H1 (cell line): ENCODE results near the gene PML. TPM values are rescaled to one million over a fixed set of nuclear protein-coding genes. Genes with fewer than 3 reads are reported as not detected.

Source experiments
- CTCF ChIA-PET: fragments of 300-600 bp; sonication (Branson Sonifier 250); formaldehyde crosslinking; loops from one replicate; lab custom pipeline; 2021; ENCODE audit not compliant: partially characterized antibody; lab: Charles Lee
- POLR2A ChIA-PET: fragments of 300-600 bp; sonication (Branson Sonifier 250); formaldehyde crosslinking; loops from one replicate; lab custom pipeline; 2021; ENCODE audit warnings: inconsistent platforms; ENCODE audit not compliant: partially characterized antibody; lab: Charles Lee
- DNase-seq, 2 experiments: peaks; one replicate each; pipeline versions ENCODE4 v3.0.0 to v3.0.0-alpha.2; 2010 to 2022; ENCODE audit warnings: low spot score in 2 of 2, low read depth in 1 of 2, mixed read lengths in 1 of 2
- FAIRE-seq: peaks from 2 replicates; lab custom pipeline; 2011; peaks lifted over from hg19 to GRCh38; lab: Jason Lieb, UNC
- H2AFZ ChIP-seq: 2 replicates; pipeline ENCODE4 v1.8.1; 2012; ENCODE audit warnings: low read length, inconsistent platforms
- H2AK5ac ChIP-seq: 2 replicates; pipeline ENCODE4 v1.6.1; 2013; ENCODE audit warnings: low read depth, low read length
- H2BK120ac ChIP-seq: replicated peaks from 2 replicates; pipeline ENCODE3; 2013; ENCODE audit warnings: low read depth, low read length, inconsistent platforms
- H2BK12ac ChIP-seq: 2 replicates; pipeline ENCODE4 v1.6.1; 2013; ENCODE audit warnings: low read depth, low read length
- H2BK15ac ChIP-seq: 2 replicates; pipeline ENCODE4 v1.6.1; 2013; ENCODE audit warnings: low read length
- H2BK20ac ChIP-seq: 2 replicates; pipeline ENCODE4 v1.6.1; 2013; ENCODE audit warnings: low read length
- H2BK5ac ChIP-seq: 2 replicates; pipeline ENCODE4 v1.6.1; 2013; ENCODE audit warnings: low read depth, low read length
- H3K14ac ChIP-seq: 2 replicates; pipeline ENCODE4 v1.6.1; 2013; ENCODE audit warnings: inconsistent platforms; ENCODE audit not compliant: insufficient read length
- H3K18ac ChIP-seq: 2 replicates; pipeline ENCODE4 v1.6.1; 2013; ENCODE audit warnings: low read length; ENCODE audit errors: extremely low read depth
- H3K23ac ChIP-seq: 2 replicates; pipeline ENCODE4 v1.6.1; 2013; ENCODE audit warnings: inconsistent platforms; ENCODE audit not compliant: insufficient read length
- H3K23me2 ChIP-seq: 2 replicates; pipeline ENCODE4 v1.6.1; 2013; ENCODE audit warnings: low read depth, low read length
- H3K27ac ChIP-seq: 2 replicates; pipeline ENCODE4 v1.6.1; 2011; ENCODE audit warnings: low read depth, low read length, inconsistent platforms
- H3K27me3 ChIP-seq, 4 experiments: replicated peaks in 1 of 4; 1 replicate in 1 of 4; 2 replicates in 3 of 4; pipeline versions ENCODE4 v1.6.1 to v1.8.1; 2011 to 2013; ENCODE audit warnings: low read length in 3 of 4, mild to moderate bottlenecking in 3 of 4, inconsistent platforms in 2 of 4, mixed read lengths in 2 of 4, moderate library complexity in 1 of 4; ENCODE audit not compliant: control insufficient read depth in 3 of 4, insufficient read depth in 3 of 4; ENCODE audit errors: extremely low read depth in 1 of 4
- H3K36me3 ChIP-seq, 4 experiments: 2 replicates each; pipeline versions ENCODE4 v1.6.1 to v1.8.1; 2011 to 2013; ENCODE audit warnings: mild to moderate bottlenecking in 4 of 4, low read length in 3 of 4, moderate library complexity in 2 of 4, control low read depth in 1 of 4, inconsistent platforms in 1 of 4; ENCODE audit not compliant: insufficient read depth in 4 of 4, control insufficient read depth in 2 of 4
- H3K4ac ChIP-seq: replicated peaks from 2 replicates; pipeline ENCODE3; 2013; ENCODE audit warnings: low read length, low read depth, mixed read lengths, inconsistent platforms; ENCODE audit not compliant: insufficient read length
- H3K4me1 ChIP-seq, 4 experiments: replicated peaks in 1 of 4; 1 replicate in 1 of 4; 2 replicates in 3 of 4; pipeline versions ENCODE4 v1.6.1 to v1.8.1; 2011 to 2013; ENCODE audit warnings: low read length in 3 of 4, inconsistent platforms in 2 of 4, mixed read lengths in 1 of 4; ENCODE audit not compliant: insufficient read depth in 4 of 4, control insufficient read depth in 3 of 4
- H3K4me2 ChIP-seq, 2 experiments: 2 replicates each; pipeline versions ENCODE4 v1.6.1 to v1.8.1; 2011 to 2013; ENCODE audit warnings: low read depth in 2 of 2, low read length in 2 of 2, control low read depth in 1 of 2, inconsistent platforms in 1 of 2, mild to moderate bottlenecking in 1 of 2; ENCODE audit not compliant: insufficient read depth in 1 of 2
- H3K4me3 ChIP-seq, 4 experiments: fragments of 200-600, 300-600 bp in 1 of 4; sonication (generic), shearing (Covaris generic), sonication (Bioruptor Twin) in 1 of 4; 2 replicates each; pipeline versions ENCODE4 v1.5.1 to v1.8.1; 2011 to 2016; ENCODE audit warnings: low read length in 4 of 4, low read depth in 3 of 4, control low read depth in 2 of 4, inconsistent platforms in 2 of 4, mild to moderate bottlenecking in 2 of 4, mixed read lengths in 1 of 4, moderate library complexity in 1 of 4; ENCODE audit not compliant: insufficient read depth in 2 of 4; ENCODE audit errors: extremely low read depth in 1 of 4
- H3K56ac ChIP-seq: replicated peaks from 2 replicates; pipeline ENCODE3; 2013; ENCODE audit warnings: low read depth, mild to moderate bottlenecking, mixed read lengths, low read length, inconsistent platforms; ENCODE audit not compliant: insufficient read length
- H3K79me1 ChIP-seq: 2 replicates; pipeline ENCODE4 v1.6.1; 2013; ENCODE audit warnings: low read depth, low read length, control low read depth
- H3K79me2 ChIP-seq, 2 experiments: 2 replicates each; pipeline versions ENCODE4 v1.6.1 to v1.8.1; 2012 to 2013; ENCODE audit warnings: low read length in 2 of 2, mild to moderate bottlenecking in 2 of 2, inconsistent platforms in 1 of 2; ENCODE audit not compliant: insufficient read depth in 2 of 2, control insufficient read depth in 1 of 2
- H3K9ac ChIP-seq, 4 experiments: replicated peaks in 1 of 4; 1 replicate in 1 of 4; 2 replicates in 3 of 4; pipeline versions ENCODE4 v1.6.1 to v1.8.1; 2011 to 2013; ENCODE audit warnings: low read depth in 3 of 4, low read length in 3 of 4, control low read depth in 2 of 4, mild to moderate bottlenecking in 2 of 4, moderate library complexity in 2 of 4, inconsistent platforms in 1 of 4; ENCODE audit errors: extremely low read depth in 1 of 4
- H3K9me3 ChIP-seq, 2 experiments: 2 replicates each; pipeline versions ENCODE4 v1.6.1 to v1.8.1; 2012 to 2013; ENCODE audit warnings: mild to moderate bottlenecking in 2 of 2, moderate library complexity in 2 of 2, control low read depth in 1 of 2, inconsistent platforms in 1 of 2, low read depth in 1 of 2, low read length in 1 of 2, mixed read lengths in 1 of 2; ENCODE audit not compliant: insufficient read depth in 2 of 2
- H4K20me1 ChIP-seq, 2 experiments: replicated peaks in 1 of 2; 2 replicates each; pipeline versions ENCODE3 to v1.8.1; 2011 to 2013; ENCODE audit warnings: inconsistent platforms in 2 of 2, low read length in 2 of 2, mild to moderate bottlenecking in 1 of 2; ENCODE audit not compliant: insufficient read depth in 2 of 2, control insufficient read depth in 1 of 2
- H4K5ac ChIP-seq: 2 replicates; pipeline ENCODE4 v1.6.1; 2013; ENCODE audit warnings: low read length, low read depth, mixed read lengths, inconsistent platforms; ENCODE audit not compliant: insufficient read length
- H4K8ac ChIP-seq: 2 replicates; pipeline ENCODE4 v1.8.0; 2013; ENCODE audit warnings: mild to moderate bottlenecking, moderate library complexity, low read length, inconsistent platforms; ENCODE audit not compliant: insufficient read depth; ENCODE audit errors: extremely low read depth
- H4K91ac ChIP-seq: replicated peaks from 2 replicates; pipeline ENCODE3; 2013; ENCODE audit warnings: low read length, mixed read lengths, inconsistent platforms; ENCODE audit not compliant: insufficient read length
- ASH2L ChIP-seq: fragments of 200-600, 300-600 bp; sonication (generic); IDR thresholded peaks from one replicate; pipeline ENCODE4 v1.7.1; 2017; ENCODE audit warnings: low read length
- SIN3A ChIP-seq, 2 experiments: IDR thresholded peaks in 1 of 2; conservative IDR thresholded peaks in 1 of 2; 2 replicates each; pipeline ENCODE4 v1.6.1; 2011 to 2012; ENCODE audit warnings: low read length in 2 of 2, improper control_type of control experiment in 1 of 2, low read depth in 1 of 2, mild to moderate bottlenecking in 1 of 2
- WGBS, 2 experiments: shearing (Covaris generic) in 1 of 2; methylation state at CpG; one replicate each; pipeline versions ENCODE4 v1.1.6 to v1.1.7; 2013 to 2015; ENCODE audit warnings: low lambda C conversion rate in 2 of 2, mixed read lengths in 2 of 2, inconsistent platforms in 1 of 2, low coverage in 1 of 2, missing lambda C conversion rate in 1 of 2; ENCODE audit not compliant: insufficient replicate concordance in 2 of 2, insufficient coverage in 1 of 2, insufficient read length in 1 of 2; ENCODE audit errors: extremely low coverage in 1 of 2, missing lambda C conversion rate in 1 of 2; 5-methylcytosine and 5-hydroxymethylcytosine counted together
- polyA plus RNA-seq, 7 experiments: library from polyadenylated mRNA; depleted of rRNA in 3 of 7; stranded (reverse) in 5 of 7; unstranded in 2 of 7; fragments of >200 nt in 5 of 7; fragments of 200-250 nt in 2 of 7; gene quantifications; 1 replicate in 5 of 7; 2 replicates in 1 of 7; 4 replicates in 1 of 7; pipeline versions ENCODE4 v1.2.1 to v1.2.3, GENCODE V29; 2011 to 2013; ENCODE audit warnings: missing spikeins in 2 of 7, mixed read lengths in 2 of 7
- total RNA-seq: library from RNA; stranded (reverse); fragmentation: NEBNext Ultra II Directional; extraction: Animal tissue kit (Norgen Biotek cat#: 25700); gene quantifications from 2 replicates; pipeline ENCODE4 v1.2.1, GENCODE V29; 2021

The PML gene
- total and polyA plus RNA-seq, 2 of the 8 experiments (the other 6 are each of a cell fraction or from before 2014, with no cell fraction given), result 14.9 to 30.3 TPM

DNA sequence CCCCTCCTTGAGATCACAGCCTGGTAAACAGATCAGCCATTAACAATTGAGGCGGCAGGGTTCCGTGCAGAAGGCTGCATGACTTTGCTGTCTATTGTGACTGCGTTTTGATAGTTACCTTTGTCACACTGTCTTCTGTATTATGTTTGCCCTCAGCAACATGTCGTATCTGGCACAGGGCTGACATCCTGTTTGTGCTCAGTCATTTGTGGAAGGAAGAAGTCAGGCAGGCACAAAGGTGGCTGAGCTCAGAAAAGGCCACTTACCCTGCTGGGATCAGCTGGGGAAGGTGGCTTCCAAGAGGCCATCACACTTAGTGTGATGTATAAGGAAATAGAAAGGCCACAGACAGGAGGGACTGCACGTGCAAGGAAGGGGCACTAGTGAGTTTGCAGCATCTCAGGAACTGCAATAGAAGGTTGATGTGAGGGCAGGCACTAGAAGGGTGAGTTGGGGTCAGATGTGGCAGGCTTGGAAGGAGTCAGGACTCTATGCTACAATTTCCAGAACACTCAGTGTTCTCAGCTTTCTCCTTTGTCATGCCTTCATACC lies 13.4 kb downstream of the PML start:
- H4K91ac ChIP-seq, result no peak overlapping the region
- H3K79me1 ChIP-seq, result peaks cover 5% of the 10 kb centered on the region; the same call in 1 of the 2 replicates
- no peak overlapping the region for H4K5ac ChIP-seq
- no peak overlapping the region for H3K56ac ChIP-seq
- TF ChIP-seq SIN3A (conservative IDR thresholded peaks at IDR 0.05 in 1 of 2, IDR thresholded peaks at IDR 0.05 in 1 of 2; ENCODE audit: low read depth in 1 of 2, low read length in 2 of 2) (no peak), ASH2L (no peak)
- no peak overlapping the region for H3K23ac ChIP-seq
- no peak overlapping the region for H2BK5ac ChIP-seq
- WGBS, 2 experiments, result 84% methylated on average over 5 of the region's 5 CpGs; no CpG with 5 or more reads in 1 of the 2 experiments
- H3K36me3 ChIP-seq, result peaks cover 0 to 6% (median 2%) of the 10 kb centered on the region in 4 experiments; a peak in 4 of 8 replicates
- H3K4ac ChIP-seq, result no peak overlapping the region
- no peak overlapping the region for H4K8ac ChIP-seq
- H3K14ac ChIP-seq, result no peak overlapping the region
- no peak overlapping the region for H2AK5ac ChIP-seq
- no peak overlapping the region for H3K27ac ChIP-seq
- H2BK15ac ChIP-seq, result no peak overlapping the region
- peaks cover 3 to 16% of the 10 kb centered on the region in 2 experiments for H4K20me1 ChIP-seq
- no peak overlapping the region for H2BK120ac ChIP-seq
- no peak overlapping the region for H3K4me2 ChIP-seq
- no peak overlapping the region for H3K9ac ChIP-seq
- no peaks in the 10 kb centered on the region for H3K9me3 ChIP-seq
- H2AFZ ChIP-seq, result no peak overlapping the region
- ChIA-PET POLR2A (interaction anchor here (1.4 kb wide), 1 partner anchor 113 kb away, joined by 4 read pairs; no protein-coding TSS in a partner anchor), CTCF (interaction anchor here (0.6 to 0.9 kb wide), 2 partner anchors 31 to 1245 kb away, joined by 3 read pairs; no protein-coding TSS in a partner anchor)
- no peak overlapping the region for H2BK20ac ChIP-seq
- H2BK12ac ChIP-seq, result no peak overlapping the region
- no peak overlapping the region for H3K4me3 ChIP-seq
- no peaks in the 10 kb centered on the region for H3K4me1 ChIP-seq
- no peaks in the 10 kb centered on the region for H3K27me3 ChIP-seq
- DNase-seq, result no peak
- H3K79me2 ChIP-seq, result peaks cover 0 to 3% of the 10 kb centered on the region in 2 experiments; a peak in 1 of 4 replicates
- no peak for FAIRE-seq
- H3K23me2 ChIP-seq, result no peaks in the 10 kb centered on the region
- H3K18ac ChIP-seq, result no peak overlapping the region
